Transverse colon (tissue), 4 donors: ENCODE measurements around the gene KCNJ16.

Source experiments
- EP300 ChIP-seq: sonication (generic); formaldehyde crosslinking; IDR thresholded peaks from one replicate; pipeline ENCODE4 v1.6.1; 2017; ENCODE audit warnings: antibody characterized with exemption, low read depth
- POLR2A ChIP-seq: fragments of 450-650 bp; IDR thresholded peaks from one replicate; pipeline ENCODE4 v1.6.1; 2016; ENCODE audit warnings: antibody characterized with exemption, mild to moderate bottlenecking, moderate library complexity
- POLR2AphosphoS5 ChIP-seq, 3 donors: sonication (generic); formaldehyde crosslinking; IDR thresholded peaks; one replicate each; pipeline ENCODE4 v1.6.1; 2016; ENCODE audit warnings: antibody characterized with exemption in 3 of 3
- TF ChIP-seq, protein P1 (sequence below), 5 experiments: fragments of 200-600 bp in 3 of 5; fragments of 450-650 bp in 2 of 5; sonication (generic) in 3 of 5; IDR thresholded peaks; 1 replicate in 2 of 5; 2 replicates in 3 of 5; pipeline ENCODE4 v1.5.1; 2016 to 2017; ENCODE audit warnings: antibody characterized with exemption in 5 of 5, inconsistent platforms in 3 of 5, mild to moderate bottlenecking in 2 of 5, moderate library complexity in 1 of 5

DNA sequence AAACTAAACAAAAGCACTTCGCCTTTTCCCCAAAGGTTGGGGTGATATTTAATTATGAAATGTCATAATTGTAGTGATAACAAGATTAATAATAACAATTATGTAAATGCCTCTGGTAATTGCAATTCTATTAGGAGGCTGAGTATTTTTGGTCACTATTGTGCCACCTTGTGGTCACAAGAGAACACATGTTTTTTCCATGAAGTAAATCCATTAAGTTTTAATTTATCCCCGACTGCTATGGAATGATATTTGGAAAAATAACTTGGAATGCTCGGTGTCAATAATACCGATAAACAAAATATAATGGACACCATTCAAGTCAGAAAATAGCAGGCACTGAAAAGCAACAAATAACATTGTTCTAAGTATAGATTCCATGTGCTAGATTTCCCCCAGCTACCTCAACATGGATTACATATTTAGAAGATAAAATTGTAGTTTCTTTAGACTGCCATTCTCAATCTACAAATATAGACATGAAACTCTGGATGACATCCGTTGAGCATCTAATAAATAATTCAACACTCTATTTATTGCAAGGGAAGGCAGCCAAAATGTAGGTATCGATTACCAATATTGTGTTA is 69.3 kb downstream of the KCNJ16 start:
- TF ChIP-seq, protein P1, sequence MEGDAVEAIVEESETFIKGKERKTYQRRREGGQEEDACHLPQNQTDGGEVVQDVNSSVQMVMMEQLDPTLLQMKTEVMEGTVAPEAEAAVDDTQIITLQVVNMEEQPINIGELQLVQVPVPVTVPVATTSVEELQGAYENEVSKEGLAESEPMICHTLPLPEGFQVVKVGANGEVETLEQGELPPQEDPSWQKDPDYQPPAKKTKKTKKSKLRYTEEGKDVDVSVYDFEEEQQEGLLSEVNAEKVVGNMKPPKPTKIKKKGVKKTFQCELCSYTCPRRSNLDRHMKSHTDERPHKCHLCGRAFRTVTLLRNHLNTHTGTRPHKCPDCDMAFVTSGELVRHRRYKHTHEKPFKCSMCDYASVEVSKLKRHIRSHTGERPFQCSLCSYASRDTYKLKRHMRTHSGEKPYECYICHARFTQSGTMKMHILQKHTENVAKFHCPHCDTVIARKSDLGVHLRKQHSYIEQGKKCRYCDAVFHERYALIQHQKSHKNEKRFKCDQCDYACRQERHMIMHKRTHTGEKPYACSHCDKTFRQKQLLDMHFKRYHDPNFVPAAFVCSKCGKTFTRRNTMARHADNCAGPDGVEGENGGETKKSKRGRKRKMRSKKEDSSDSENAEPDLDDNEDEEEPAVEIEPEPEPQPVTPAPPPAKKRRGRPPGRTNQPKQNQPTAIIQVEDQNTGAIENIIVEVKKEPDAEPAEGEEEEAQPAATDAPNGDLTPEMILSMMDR (IDR thresholded peaks at IDR 0.05), result peak; percentile 62 to 77 (median 71)
- TF ChIP-seq POLR2AphosphoS5 (IDR thresholded peaks at IDR 0.05) (no peak), POLR2A (no peak), EP300 (no peak)
